Adrenal gland (tissue), 5 donors: ENCODE measurements around the gene POLD3.

Experiments
- CTCF ChIP-seq, 6 experiments: fragments of 450-650 bp in 4 of 6; fragments of 200-600 bp in 2 of 6; sonication (generic) in 1 of 6; IDR thresholded peaks; 1 replicate in 5 of 6; 2 replicates in 1 of 6; pipeline versions ENCODE4 v1.5.1 to v1.8.0; 2016 to 2021; ENCODE audit warnings: antibody characterized with exemption in 6 of 6, mild to moderate bottlenecking in 2 of 6, moderate library complexity in 1 of 6
- POLR2A ChIP-seq, 2 donors: fragments of 450-650 bp; IDR thresholded peaks; one replicate each; pipeline ENCODE4 v1.6.1; 2017; ENCODE audit warnings: antibody characterized with exemption in 2 of 2, mild to moderate bottlenecking in 2 of 2, moderate library complexity in 1 of 2
- donor health status: DM: no; HTN: no; CAD: no.

GRCh38 chr11:74557526-74557925, 34.9 kb upstream of the POLD3 start:
- no peak for TF ChIP-seq CTCF (IDR thresholded peaks at IDR 0.05)
- TF ChIP-seq POLR2A (IDR thresholded peaks at IDR 0.05): no peak
